Stomach smooth muscle (tissue), 2 donors: ENCODE measurements around the gene HLA-E.

Experiments
- H3K27ac ChIP-seq: one replicate; pipeline ENCODE4 v1.7.0; 2013; ENCODE audit warnings: mild to moderate bottlenecking, low read length, inconsistent platforms
- H3K27me3 ChIP-seq, 2 donors: one replicate each; pipeline ENCODE4 v1.7.0; 2013; ENCODE audit warnings: low read length in 2 of 2; ENCODE audit not compliant: insufficient read depth in 2 of 2, control insufficient read depth in 1 of 2
- H3K36me3 ChIP-seq, 2 donors: one replicate each; pipeline ENCODE4 v1.7.0; 2013; ENCODE audit warnings: low read length in 2 of 2; ENCODE audit not compliant: control insufficient read depth in 2 of 2, insufficient read depth in 2 of 2
- H3K4me1 ChIP-seq: one replicate; pipeline ENCODE4 v1.7.0; 2013; ENCODE audit warnings: low read length; ENCODE audit not compliant: control insufficient read depth, insufficient read depth
- H3K4me3 ChIP-seq, 2 donors: one replicate each; pipeline ENCODE4 v1.7.0; 2013; ENCODE audit warnings: low read length in 2 of 2
- H3K9ac ChIP-seq, 2 donors: one replicate each; pipeline ENCODE4 v1.7.0; 2013; ENCODE audit warnings: low read length in 2 of 2, mild to moderate bottlenecking in 1 of 2
- H3K9me3 ChIP-seq, 2 donors: one replicate each; pipeline ENCODE4 v1.7.0; 2013; ENCODE audit warnings: low read length in 2 of 2; ENCODE audit not compliant: control insufficient read depth in 2 of 2
- donor health status: healthy.
- donor health status: Pancreatic carcinoma.

Gene HLA-E

GRCh38 chr6:30489081-30490025, at the start of gene HLA-E:
TSS of gene HLA-E (plus strand) at chr6:30489509. CDS start at chr6:30489532, 23 bp downstream.
- peaks cover 16 to 17% of the 10 kb centered on the region in 2 donors for H3K36me3 ChIP-seq

GRCh38 chr6:30441171-30441570, 48.1 kb upstream of the HLA-E start:
- no peaks in the 10 kb centered on the region for H3K36me3 ChIP-seq
- no peaks in the 10 kb centered on the region for H3K4me1 ChIP-seq
- H3K27ac ChIP-seq, result no peak overlapping the region
- H3K9me3 ChIP-seq, result no peaks in the 10 kb centered on the region
- peaks cover 25 to 30% of the 10 kb centered on the region in 2 donors for H3K27me3 ChIP-seq
- no peak overlapping the region for H3K4me3 ChIP-seq
- H3K9ac ChIP-seq, result no peak overlapping the region

More at GRCh38 chr6:30489081-30490025, at the start of gene HLA-E:
- no peaks in the 10 kb centered on the region for H3K9me3 ChIP-seq
- H3K4me3 ChIP-seq, result peak within 1 kb of the TSS; percentile 93 to 96
- H3K4me1 ChIP-seq, result peaks cover 15% of the 10 kb centered on the region
- peaks cover 0 to 3% of the 10 kb centered on the region in 2 donors for H3K27me3 ChIP-seq
- peak within 1 kb of the TSS; percentile 90 to 99 for H3K9ac ChIP-seq
- H3K27ac ChIP-seq, result peak within 1 kb of the TSS; percentile 94

- Histone ChIP-seq H3K27me3 (peaks cover 39 to 57% of the 10 kb centered on the region in 2 donors), H3K4me1 (no peaks in the 10 kb centered on the region), H3K36me3 (no peaks in the 10 kb centered on the region), H3K27ac (no peak overlapping the region), H3K9me3 (no peaks in the 10 kb centered on the region), H3K9ac (no peak overlapping the region), H3K4me3 (no peak overlapping the region)
Observed at GRCh38 chr6:30443657-30444450, 45.5 kb upstream of the HLA-E start.

- Histone ChIP-seq H3K27ac (no peak overlapping the region), H3K27me3 (peaks cover 43 to 60% of the 10 kb centered on the region in 2 donors), H3K4me1 (no peaks in the 10 kb centered on the region), H3K9me3 (no peaks in the 10 kb centered on the region), H3K36me3 (no peaks in the 10 kb centered on the region), H3K9ac (no peak overlapping the region), H3K4me3 (no peak overlapping the region)
Observed at GRCh38 chr6:30444451-30444742, 44.9 kb upstream of the HLA-E start.

- H3K9me3 ChIP-seq, result no peaks in the 10 kb centered on the region
- H3K4me3 ChIP-seq, result no peak overlapping the region
- H3K9ac ChIP-seq, result no peak overlapping the region
- peaks cover 52 to 77% of the 10 kb centered on the region in 2 donors for H3K27me3 ChIP-seq
- no peaks in the 10 kb centered on the region for H3K36me3 ChIP-seq
- H3K4me1 ChIP-seq, result peaks cover 4% of the 10 kb centered on the region
- no peak overlapping the region for H3K27ac ChIP-seq
Observed at GRCh38 chr6:30446259-30446658, 43.0 kb upstream of the HLA-E start.

- no peaks in the 10 kb centered on the region for H3K36me3 ChIP-seq
- peaks cover 7% of the 10 kb centered on the region for H3K4me1 ChIP-seq
- H3K4me3 ChIP-seq, result no peak overlapping the region
- H3K27me3 ChIP-seq, result peaks cover 61 to 85% of the 10 kb centered on the region in 2 donors
- no peaks in the 10 kb centered on the region for H3K9me3 ChIP-seq
- no peak overlapping the region for H3K27ac ChIP-seq
- H3K9ac ChIP-seq, result no peak overlapping the region
Observed at GRCh38 chr6:30447237-30447636, 42.1 kb upstream of the HLA-E start.

GRCh38 chr6:30450548-30450908, 38.8 kb upstream of the HLA-E start:
- H3K27me3 ChIP-seq, result peaks cover 72 to 89% of the 10 kb centered on the region in 2 donors
- H3K9me3 ChIP-seq, result no peaks in the 10 kb centered on the region
- peak overlapping the region in 1 of 2 donors; percentile 12 for H3K9ac ChIP-seq
- peaks cover 12% of the 10 kb centered on the region for H3K4me1 ChIP-seq
- peak overlapping the region; percentile 40 to 44 for H3K4me3 ChIP-seq
- H3K36me3 ChIP-seq, result no peaks in the 10 kb centered on the region
- H3K27ac ChIP-seq, result no peak overlapping the region

- Histone ChIP-seq H3K4me1 (peaks cover 12% of the 10 kb centered on the region), H3K27me3 (peaks cover 69 to 93% of the 10 kb centered on the region in 2 donors), H3K4me3 (peak overlapping the region; percentile 40 to 44), H3K27ac (no peak overlapping the region), H3K9me3 (no peaks in the 10 kb centered on the region), H3K36me3 (no peaks in the 10 kb centered on the region), H3K9ac (peak overlapping the region in 1 of 2 donors; percentile 12)
Observed at GRCh38 chr6:30450909-30451841, 38.1 kb upstream of the HLA-E start.

- no peaks in the 10 kb centered on the region for H3K36me3 ChIP-seq
- H3K27me3 ChIP-seq, result peaks cover 64 to 91% of the 10 kb centered on the region in 2 donors
- H3K27ac ChIP-seq, result no peak overlapping the region
- no peaks in the 10 kb centered on the region for H3K9me3 ChIP-seq
- no peak overlapping the region for H3K9ac ChIP-seq
- H3K4me3 ChIP-seq, result peak overlapping the region in 1 of 2 donors; percentile 55
- peaks cover 12% of the 10 kb centered on the region for H3K4me1 ChIP-seq
Observed at GRCh38 chr6:30452736-30453507, 36.4 kb upstream of the HLA-E start.
